Measurements from ENCODE around the gene IFT122.

Gene IFT122

DNA sequence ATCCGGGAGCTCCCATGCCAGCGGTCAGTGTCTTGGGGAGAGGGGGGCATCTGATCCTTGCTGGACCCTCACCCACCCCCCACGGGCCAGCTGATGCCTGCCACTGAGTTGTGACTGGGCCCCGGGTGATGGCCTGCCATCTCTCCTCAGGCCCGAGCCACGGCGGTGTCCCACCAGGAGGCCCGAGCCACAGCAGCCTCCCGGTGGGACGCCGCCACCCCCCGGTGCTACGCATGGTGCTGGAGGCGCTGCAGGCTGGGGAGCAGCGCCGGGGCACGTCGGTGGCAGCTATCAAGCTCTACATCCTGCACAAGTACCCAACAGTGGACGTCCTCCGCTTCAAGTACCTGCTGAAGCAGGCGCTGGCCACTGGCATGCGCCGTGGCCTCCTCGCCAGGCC is 107.2 kb downstream of the IFT122 start:
- DNase-seq: no peak

DNA sequence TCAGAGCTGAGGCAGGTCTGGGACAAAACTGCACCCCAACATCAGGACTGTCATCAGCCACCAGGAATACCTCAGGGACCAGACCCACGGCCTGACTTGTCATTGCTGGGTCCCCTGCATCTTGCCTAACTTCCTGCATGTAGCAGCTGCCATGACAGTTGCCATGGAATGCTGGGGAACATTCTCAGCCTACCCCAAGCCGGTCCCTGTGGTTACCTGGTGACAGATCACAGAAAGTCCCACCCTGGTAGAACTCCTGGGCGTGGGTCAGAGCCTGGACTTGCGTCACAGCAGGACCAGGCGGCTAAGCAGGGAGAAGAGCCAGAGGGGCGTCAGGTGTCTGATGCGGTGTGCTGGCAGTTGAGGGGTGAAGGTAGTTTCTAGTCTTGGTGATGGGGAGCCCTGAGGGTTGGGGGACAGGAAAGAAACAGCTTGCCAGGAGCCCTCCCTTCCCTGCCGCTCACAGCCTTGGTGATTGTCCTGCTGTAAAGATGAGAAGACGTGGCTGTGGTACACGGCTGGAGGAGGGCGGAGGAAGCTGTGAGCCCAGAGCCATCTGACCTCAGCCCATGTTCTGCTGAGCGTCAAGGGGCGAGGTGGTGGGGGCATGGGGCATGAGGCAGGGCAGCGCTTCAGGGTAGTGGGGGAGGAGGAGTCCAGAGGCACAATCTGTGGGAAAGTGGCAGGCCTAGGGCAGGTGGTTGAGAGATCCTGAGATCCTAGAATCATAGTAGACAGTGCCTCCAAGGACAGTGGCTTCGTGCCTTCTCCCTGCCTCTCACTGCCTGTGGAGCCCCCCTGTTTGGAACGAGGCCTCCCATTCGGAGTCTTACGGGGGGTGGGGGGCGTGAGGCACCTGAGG is 108.3 kb downstream of the IFT122 start:
- no peak for DNase-seq

DNA sequence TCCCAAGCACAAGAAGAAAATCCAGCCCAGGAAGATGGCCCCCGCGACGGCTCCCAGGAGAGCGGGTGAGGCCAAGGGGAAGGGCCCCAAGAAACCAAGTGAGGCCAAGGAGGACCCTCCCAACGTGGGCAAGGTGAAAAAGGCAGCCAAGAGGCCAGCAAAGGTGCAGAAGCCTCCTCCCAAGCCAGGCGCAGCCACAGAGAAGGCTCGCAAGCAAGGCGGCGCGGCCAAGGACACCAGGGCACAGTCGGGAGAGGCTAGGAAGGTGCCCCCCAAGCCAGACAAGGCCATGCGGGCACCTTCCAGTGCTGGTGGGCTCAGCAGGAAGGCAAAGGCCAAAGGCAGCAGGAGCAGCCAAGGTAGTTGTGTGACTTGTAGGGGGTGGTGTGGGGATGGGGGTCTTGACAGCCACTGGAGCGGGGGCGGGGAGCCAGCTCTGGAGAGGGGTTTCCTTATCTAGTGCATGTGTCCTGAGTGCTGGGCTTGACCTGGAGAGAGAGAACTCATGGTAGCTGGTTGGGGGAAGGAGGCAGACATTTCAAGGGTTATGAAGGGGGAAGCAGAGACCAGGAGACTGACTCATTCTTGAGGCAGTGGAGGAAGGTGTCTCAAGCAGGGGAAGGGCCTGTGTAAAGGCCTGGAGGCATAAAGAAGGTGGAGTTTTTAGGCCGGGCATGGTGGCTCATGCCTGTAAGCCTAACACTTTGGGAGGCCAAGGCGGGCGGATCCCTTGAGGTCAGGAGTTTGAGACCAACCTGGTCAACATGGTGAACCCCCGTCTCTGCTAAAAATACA is 109.2 kb downstream of the IFT122 start:
- no peak for DNase-seq

DNA sequence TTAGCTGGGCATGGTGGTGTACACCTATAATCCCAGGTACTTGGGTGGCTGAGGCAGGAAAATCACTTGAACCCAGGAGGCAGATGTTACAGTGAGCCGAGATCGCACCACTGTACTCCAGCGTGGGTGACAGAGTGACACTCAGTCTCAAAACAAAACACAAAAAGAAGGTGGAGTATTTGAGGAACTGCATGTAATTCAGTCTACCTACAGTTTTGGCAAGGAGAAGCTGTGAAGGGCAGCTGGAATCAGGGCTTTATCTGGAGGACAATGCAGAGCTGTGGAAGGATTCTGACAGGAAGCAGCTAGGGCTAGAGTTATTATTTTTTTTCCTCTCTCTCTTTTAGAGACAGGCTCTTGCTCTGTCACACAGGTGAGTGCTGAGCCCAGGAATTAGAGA is 109.8 kb downstream of the IFT122 start:
- DNase-seq: no peak

DNA sequence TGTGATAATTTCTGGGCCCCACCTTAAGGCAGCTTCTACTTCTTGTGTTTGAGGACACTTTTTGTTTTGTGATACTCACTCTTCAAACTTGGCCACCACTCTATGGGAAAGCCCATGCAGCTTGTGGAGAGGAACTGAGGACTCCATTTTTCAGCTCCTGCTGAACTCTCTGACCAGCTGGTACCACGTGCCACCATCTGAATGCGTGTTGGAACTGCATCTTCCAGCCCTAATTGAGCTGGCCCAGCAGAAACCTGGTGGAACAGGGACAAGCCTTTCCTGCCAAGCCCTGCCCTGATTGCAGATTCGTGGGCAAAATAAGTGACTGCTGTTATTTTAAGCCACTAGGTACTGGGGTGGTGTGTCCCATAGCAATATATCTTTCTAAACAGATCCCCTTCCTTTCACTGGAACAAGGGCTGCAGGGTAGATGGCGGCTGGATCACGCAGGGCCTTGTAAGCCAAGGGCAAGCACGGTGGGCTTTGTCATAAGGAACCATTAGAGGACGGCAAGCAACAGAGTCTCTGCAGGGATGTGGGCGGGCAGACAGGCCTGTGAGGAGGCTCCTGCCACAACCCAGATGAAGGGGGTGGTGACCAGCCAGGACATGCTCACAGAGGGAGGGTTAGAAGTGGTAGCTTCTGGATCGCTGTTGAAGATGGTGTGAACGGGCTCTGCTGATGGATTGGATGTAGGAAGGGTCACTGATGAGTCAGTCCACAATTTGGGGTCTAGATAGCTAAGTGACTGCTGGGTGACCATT is 112.4 kb downstream of the IFT122 start:
- DNase-seq: no peak

DNA sequence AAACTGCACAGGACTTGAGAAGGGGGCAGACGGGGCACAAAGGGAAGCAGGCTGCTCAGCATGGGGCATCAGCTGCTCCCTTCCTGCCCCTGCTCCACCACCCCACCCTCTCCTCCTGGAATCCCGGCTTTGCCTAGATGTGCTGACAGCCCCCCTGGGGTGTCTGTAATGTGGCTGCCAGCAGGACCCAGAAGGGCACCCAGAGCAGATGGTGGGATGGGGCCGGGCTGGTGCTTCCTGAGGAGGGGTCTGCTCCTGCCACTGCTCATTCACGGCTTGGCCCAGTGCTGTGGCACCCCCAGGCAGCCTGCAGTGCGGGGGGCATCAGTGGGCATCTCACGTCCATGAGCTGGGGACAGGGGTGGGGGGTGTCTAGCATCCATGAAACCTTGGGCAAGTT is 113.1 kb downstream of the IFT122 start:
- no peak for DNase-seq

DNA sequence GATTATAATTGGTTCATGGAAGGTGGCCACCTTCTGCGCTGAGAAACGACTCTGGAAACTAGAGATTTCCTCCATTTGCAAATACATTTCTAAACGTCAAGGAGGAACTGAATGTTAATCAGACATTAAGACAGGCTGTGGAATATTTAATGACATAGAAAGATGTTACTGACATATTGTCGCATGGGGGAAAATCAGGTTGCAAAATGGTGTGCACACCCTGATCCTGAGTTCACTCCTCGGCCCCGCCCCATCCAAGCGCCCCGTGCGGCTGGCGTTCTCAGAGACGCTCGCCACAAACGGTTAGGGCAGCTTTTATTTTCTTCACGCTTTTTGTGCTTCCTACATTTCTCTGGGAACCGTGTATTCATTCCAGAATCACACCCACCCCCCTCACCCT is 113.7 kb downstream of the IFT122 start:
- DNase-seq: no peak

DNA sequence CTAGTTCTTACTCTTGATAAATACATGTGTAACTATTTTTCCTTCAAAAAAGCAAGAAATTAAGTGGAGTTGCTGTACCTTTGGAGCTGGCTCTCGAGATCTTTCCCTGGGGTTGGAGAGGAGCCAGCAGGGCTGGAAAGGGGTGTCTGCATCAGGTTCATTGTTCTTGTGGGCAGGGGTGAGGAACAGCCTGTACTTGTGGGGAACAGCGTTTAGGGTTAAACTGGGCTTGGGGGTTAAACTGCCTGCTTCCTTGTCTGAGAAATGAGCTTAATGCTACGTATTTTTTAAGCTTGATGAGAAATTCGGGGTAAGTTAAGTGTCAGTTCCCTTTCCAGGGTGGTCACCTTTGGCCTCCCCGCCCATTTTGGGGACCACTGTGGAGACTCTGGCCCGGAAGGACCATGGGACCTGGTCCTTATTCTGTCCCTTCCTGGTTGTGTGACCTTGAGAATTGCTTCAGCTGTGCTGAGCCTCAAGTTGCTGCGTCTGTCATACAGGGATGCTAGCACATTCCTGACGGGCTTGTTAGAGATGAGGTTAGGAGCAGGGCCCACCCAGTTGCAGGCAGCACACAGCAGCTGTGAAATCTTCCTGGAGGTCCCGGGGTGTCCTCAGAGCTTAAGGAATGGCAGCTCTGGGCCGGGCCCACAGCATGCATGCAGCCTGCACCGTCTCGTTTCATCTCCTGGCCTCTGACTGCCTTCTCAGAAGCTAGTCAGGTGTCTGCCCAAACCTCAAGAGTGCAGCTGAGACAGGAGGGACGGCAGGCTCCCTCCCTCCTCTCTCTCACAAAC is 114.5 kb downstream of the IFT122 start:
- DNase-seq: no peak

DNA sequence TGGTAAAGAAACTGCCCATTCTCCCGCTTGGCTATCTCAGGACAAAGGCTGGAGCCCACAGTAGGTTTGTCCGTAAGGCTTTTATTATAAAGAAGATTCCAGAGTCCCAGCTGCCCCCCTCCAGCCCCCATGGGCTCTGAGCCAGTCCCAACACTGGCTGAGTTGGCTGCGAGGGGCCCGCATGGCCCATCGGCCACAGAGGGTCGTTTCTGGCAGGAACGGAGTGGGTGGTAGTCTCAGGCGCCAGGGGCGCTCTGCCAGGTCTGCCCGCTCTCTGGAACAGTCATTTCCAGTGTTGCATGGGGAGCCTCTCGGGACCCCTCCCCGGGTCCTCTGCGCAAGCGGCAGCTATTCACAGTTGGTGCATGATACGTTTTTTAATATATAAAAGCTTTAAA is 115.1 kb downstream of the IFT122 start:
- no peak for DNase-seq

DNA sequence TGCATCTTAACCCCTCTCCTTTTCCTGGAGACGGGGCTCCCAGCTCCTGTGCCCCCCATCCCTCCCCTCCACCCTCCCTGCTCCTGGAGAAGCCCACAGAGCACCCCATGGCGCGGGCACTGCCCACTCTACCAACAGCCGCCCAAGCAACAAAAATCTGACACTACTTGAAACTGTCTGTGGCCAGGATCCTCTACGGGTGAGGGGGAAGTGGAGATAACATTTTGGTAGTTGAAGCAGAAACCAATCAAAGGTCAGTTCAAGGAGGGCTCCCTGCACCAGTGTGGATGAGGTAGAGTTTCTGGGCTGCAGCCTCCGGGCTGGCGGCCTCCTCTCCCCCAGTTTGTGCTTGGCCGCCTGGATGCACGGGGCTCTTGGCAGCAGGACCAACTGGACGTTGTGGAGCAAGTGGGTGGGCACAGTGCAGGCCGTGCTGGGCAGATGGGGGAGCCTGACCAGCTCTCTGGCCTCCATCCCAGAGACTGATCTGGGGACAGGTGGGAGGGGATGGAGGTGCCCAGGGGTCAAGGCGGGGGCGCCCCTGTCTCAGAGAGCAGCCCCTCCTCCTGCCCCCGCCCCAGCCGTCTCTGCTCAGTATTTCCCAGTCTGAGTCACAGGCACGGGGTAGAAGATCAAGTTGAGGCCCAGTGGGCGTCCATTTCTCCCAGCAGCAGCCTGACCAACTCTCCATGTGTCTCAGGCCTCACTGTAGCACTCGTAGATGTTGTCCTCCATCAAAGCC is 115.8 kb downstream of the IFT122 start:
- no peak for DNase-seq

DNA sequence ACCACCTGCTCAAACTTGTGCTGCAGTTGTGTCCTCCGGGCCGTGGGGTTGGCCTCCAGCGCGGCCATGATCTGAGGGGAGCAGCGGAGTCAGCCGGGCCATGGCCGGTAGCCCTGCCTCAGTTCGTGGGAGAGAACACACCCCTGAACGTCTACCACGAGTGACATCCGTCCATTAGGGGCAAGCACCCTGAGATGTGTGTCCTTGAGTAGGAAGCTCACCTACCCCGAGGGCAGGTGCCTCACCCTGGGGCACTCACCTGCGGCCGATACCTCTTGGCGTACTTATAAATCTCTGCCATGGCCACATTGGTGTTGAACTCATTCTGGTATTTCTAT is 116.3 kb downstream of the IFT122 start:
- DNase-seq: no peak

DNA sequence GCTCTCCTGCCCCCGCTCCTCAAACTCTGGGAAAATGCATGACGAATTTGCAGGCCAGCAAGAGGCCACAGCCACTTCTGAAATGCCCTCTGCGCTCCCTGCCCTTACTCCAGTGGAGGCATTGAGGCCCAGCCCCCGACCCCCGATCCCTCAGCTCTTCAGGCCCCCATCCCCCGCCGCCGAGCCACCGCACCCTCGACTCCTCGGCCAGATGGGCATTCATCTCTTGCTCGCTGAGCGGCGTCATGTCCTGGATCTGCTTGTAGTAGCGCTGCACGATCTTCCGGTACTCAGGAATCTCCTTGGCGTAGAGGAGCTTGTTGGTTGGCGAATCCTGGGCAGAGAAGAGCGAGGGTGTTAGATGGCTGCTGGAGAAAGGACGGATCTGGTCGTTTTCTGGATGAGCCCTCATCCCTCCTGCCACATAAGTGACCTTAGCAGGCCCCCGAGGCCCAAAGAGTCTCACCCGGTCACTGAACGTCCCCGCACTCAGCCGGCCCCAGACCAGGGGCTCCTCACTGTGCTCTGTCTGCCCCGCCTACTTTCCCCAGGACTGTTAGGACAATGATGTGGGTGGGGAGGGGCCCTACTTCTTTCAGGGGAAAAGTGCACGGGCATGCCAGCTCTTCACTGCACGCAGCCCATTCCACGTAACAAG is 117.0 kb downstream of the IFT122 start:
- no peak for DNase-seq

DNA sequence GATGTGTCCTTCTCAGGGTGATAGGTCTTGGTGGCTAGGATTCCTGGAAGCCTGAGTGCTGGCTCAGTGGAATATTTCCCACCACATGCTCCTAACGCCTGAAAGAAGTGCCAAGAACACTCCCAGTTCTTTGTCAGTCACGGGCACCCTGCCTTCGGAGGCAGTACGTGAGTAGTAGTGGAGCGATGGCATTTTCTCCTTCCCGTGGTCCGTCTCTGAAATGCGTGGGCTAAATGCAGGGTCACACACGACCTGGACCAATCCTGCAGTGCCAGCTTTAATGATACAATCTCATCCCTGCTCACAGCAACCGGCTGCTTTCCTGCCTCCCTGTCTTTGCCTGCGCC is 117.5 kb downstream of the IFT122 start:
- DNase-seq: no peak

DNA sequence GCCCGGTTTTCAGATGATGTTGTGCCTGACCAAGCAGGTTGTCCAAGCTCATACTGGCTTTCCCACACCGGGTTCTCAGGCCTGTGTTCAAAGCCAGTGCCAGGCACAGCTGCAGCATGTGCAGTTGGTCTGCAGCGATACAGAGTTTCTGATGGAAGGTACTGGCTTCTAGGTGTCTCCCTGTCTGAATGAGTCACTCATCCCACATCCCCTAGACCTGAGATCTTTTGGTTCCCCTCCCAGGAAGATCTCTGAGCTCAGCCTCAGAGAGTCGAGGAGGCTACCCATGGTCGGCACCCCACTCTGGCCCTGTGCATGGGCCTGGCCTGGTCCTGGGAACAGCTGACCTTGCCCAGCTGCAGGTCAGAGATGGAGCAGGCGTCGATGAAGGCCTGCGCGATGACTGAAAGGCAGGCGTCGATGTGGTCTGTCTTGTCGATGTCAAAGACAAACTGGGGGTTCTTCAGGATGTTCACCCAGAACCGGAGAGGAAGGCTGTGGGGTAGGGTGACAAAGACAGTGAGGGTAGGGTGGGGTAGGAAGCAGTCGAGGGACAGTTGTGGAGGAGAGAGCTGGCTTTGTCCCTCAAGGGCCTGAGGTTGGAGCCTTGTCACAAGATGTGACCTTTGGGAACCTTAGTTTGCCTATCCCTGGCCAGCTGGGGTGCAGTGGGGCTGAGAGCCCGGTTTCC is 118.2 kb downstream of the IFT122 start:
- no peak for DNase-seq

DNA sequence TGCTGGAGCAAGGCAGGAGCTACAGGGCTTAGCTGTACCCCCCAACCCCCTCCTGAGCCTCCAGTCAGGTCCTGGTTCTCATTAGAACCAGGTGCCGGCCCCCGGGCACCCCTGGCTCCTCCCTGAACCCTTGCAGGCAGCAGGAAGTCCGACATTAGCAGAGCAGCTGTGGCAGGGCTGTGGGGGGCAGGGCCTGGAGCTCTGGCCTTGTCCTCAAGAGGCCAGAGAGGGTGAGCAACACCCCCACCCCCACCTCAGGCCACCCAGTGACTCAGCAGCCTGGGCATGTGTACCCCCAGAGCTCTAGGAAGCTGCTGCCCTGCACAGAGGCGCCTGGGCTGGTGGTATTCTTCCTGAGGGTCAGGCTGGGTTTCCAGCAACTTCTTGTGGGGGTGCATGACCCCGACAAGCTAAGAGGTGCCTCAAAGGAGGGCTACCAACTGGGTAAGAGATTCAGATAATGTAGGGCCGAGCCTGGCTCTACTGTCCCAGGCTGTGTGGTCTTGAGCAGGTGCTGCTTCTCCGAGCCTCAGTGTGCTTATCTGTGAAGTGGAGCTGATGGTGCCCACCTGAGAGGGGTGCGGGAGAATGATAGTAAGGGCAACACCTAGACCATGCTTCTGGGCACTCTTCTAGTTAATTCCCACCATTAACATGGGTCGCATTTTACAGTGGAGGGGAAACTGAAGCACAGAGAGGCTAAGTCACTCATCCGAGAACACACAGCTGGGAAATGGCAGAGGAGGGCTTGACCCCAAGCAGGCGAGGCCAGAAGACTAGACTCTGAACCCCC is 118.9 kb downstream of the IFT122 start:
- DNase-seq: no peak

DNA sequence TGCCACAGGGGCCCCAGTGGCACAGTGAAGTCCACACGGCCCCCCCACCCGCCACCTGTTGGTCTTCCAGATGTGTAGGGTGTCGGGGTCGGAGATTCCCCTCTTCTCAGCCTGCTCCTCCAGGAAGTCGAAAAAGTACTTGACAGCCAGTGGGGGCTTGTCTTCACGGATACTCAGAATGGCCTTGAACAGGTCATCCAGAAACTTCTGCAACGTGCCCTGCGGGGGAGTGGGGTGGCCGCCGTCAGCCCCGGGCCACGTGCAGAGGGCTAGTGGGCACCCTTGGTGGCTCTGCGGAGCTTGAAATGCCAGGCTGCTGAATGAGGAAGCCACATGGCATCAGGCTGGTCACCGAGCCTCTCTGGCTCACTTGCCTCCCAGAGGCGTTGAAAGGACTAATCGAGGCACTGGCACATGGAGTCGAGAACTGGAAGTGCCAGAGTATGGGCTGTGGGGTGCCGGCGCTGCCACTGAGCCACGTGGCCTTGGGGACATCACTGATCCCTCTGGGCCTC is 119.6 kb downstream of the IFT122 start:
- DNase-seq: no peak

DNA sequence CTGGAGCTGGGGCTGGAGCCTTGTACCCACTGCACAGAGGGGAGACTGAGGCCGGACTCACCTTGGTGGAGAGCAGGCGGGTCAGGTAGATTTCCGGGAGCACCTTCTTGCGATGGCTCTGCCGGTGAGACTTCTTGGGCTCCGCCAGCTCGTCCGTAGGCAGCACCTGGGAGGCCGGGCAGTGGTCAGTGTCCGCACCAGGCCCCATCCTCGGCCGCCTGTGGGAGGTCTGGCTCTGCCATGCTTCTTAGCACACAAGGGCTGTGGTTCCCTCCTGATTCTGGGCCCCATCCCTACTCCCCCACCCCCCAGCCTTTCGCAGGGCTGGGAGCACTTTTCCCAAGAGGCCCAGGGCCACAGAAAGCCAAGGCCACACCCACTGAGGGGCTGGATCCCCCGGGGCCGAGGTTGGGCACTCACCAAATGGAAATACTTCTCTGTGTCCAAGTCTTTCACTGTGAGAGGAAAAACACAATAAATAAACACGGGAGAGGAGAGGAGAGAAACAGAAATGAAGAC is 120.3 kb downstream of the IFT122 start:
- no peak for DNase-seq

DNA sequence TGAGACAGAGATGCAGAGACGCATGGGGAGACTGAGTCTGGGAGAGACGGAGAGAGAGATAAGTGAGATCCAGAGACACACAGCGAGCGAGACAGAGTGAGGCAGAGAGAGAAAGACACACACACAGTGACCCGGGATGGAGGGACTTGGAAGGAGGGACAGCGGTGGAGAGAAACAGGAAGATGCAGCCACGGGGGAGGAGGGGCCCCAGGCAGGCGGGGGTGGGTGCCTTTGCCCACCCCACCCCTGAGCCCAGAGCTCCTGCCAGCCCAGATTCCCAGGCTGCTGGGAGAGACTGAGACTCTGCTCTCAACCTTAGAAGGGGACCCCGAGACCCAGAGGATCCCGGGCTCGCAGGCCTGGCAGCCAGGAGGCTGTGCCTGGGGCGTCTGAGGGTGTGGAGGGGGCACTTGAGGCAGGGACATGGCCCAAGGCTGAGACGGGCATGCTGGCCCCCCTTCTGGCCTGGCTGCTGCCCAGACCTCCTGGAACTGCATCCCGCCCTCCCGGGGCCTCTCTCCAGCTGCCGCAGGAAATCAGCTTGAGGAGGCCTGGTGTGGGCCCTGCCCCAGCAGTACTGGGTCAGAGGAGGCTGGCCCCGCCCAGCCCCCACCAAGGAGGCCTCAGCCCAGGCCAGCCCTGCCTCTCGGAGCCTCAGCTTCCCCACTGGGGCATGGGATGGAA is 121.0 kb downstream of the IFT122 start:
- DNase-seq: peak; percentile 24

DNA sequence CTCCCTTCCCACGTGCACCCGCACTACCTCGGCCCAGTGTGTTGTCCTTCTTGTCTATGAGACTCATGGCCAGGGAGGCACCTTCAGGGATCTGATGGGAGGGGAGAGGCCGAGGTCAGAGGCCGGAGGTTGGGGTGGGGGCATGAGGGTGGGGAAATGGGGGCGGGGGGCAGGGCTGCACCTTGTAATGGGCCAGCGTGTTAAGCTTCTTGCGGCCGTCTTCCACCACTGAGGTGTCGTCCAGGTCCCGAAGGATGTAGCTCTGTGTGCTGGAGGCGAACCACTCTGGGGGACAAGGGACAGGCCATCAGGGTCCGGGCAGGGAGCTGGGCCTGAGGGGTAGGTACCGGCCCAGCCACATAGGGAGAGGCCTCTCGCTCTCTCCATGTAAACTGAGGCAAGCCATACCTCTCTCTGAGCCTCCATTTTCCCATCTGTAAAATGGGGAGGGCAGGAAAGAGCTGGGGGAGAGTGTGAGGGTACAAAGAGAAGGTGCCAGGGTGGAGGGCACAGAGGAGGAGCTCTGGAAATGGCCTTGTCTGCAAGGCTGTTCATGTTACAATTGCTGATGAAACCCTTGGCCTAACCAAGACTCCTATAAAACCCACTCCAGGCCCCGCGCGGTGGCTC is 121.7 kb downstream of the IFT122 start:
- no peak for DNase-seq
